Stimulated activated CD8-positive, alpha-beta memory T cell treated with anti-CD3 and anti-CD28 coated beads, Interleukin-12 subunit alpha, Interleukin-12 subunit beta, amount 100 ng/mL, for 24 hours (primary cell): ENCODE measurements around the gene PARD3.

Source experiments
- DNase-seq: peaks from one replicate; pipeline ENCODE4 v3.0.0-alpha.2; 2020; ENCODE audit errors: extremely low read depth

Gene PARD3

GRCh38 chr10:34618611-34619010 is 196.5 kb downstream of the PARD3 start:
- no peak for DNase-seq

- no peak for DNase-seq
These were observed 199.3 kb downstream of the PARD3 start for GRCh38 chr10:34615770-34616169.

- DNase-seq = no peak
These were observed 201.6 kb downstream of the PARD3 start for GRCh38 chr10:34613491-34613890.

GRCh38 chr10:34612938-34613337 is 202.2 kb downstream of the PARD3 start:
- no peak for DNase-seq

- no peak for DNase-seq
These were observed 202.7 kb downstream of the PARD3 start for GRCh38 chr10:34612446-34612845.

- no peak for DNase-seq
These were observed 205.7 kb downstream of the PARD3 start for GRCh38 chr10:34609287-34609940.

- DNase-seq = no peak
These were observed 207.2 kb downstream of the PARD3 start for GRCh38 chr10:34607894-34608293.

GRCh38 chr10:34606890-34607289 is 208.2 kb downstream of the PARD3 start:
- no peak for DNase-seq

- DNase-seq = no peak
These were observed 212.6 kb downstream of the PARD3 start for GRCh38 chr10:34602478-34602877.

- DNase-seq = no peak
These were observed 213.4 kb downstream of the PARD3 start for GRCh38 chr10:34601691-34602090.

- DNase-seq = no peak
These were observed 215.9 kb downstream of the PARD3 start for GRCh38 chr10:34599026-34599795.

- DNase-seq = no peak
These were observed 218.7 kb downstream of the PARD3 start for GRCh38 chr10:34596351-34596750.

- DNase-seq = no peak
These were observed 221.2 kb downstream of the PARD3 start for GRCh38 chr10:34593930-34594329.

- no peak for DNase-seq
These were observed 221.7 kb downstream of the PARD3 start for GRCh38 chr10:34593374-34593890.

- no peak for DNase-seq
These were observed 224.3 kb downstream of the PARD3 start for GRCh38 chr10:34590793-34591192.

GRCh38 chr10:34589275-34589674 is 225.8 kb downstream of the PARD3 start:
- DNase-seq = no peak

- DNase-seq = no peak
These were observed 227.4 kb downstream of the PARD3 start for GRCh38 chr10:34587680-34588019.

GRCh38 chr10:34587002-34587679 is 228.0 kb downstream of the PARD3 start:
- no peak for DNase-seq

- no peak for DNase-seq
These were observed 229.5 kb downstream of the PARD3 start for GRCh38 chr10:34585422-34586112.

- no peak for DNase-seq
These were observed 230.9 kb downstream of the PARD3 start for GRCh38 chr10:34584164-34584563.

- no peak for DNase-seq
These were observed 233.1 kb downstream of the PARD3 start for GRCh38 chr10:34581801-34582532.
